ENCODE measurements around the gene SEPTIN11. TPM values are rescaled to one million over a fixed set of nuclear protein-coding genes. Genes with fewer than 3 reads are reported as not detected.

The SEPTIN11 gene
- total and polyA plus RNA-seq, 9 of the 15 experiments (the other 6 are each of a cell fraction or from before 2014, with no cell fraction given), result 25.7 to 142 (median 84.3) TPM

- TF ChIP-seq VEZF1 (CRISPR knock-in tag; IDR thresholded peaks at IDR 0.05) (no peak), MCM2 (IDR thresholded peaks at IDR 0.05; ENCODE audit: low read depth) (no peak)
Measured at GRCh38 chr4:76981644-76982043, 32.1 kb downstream of the SEPTIN11 start (continued).

GRCh38 chr4:76982638-76983584, 33.4 kb downstream of the SEPTIN11 start:
- ChIA-PET POLR2A (interaction anchor here (1.3 to 1.6 kb wide), 2 partner anchors 11 to 97 kb away, joined by 4 read pairs; no protein-coding TSS in a partner anchor), CTCF (ENCODE audit: low intra/inter-chr PET ratio) (interaction anchor here (0.6 kb wide), 2 partner anchors 200 to 545 kb away, joined by 3 read pairs; no protein-coding TSS in a partner anchor)
- whole genome bisulfite sequencing (ENCODE audit: insufficient coverage, low coverage, missing lambda C conversion rate), result 36% methylated on average over 6 of the region's 7 CpGs
- Histone ChIP-seq H3K9me3 (replicated peaks; ENCODE audit: control insufficient read depth, insufficient read depth, low read depth, low read length) (no peaks in the 10 kb centered on the region), H3K4me2 (ENCODE audit: insufficient read depth, low read length) (peak overlapping the region; percentile 54), H3K27me3 (ENCODE audit: control insufficient read depth in 2 of 2, insufficient read depth in 2 of 2, low read length in 2 of 2) (no peaks in the 10 kb centered on the region), H3K27ac (ENCODE audit: extremely low read depth, low read depth, low read length) (peak overlapping the region; percentile 18), H3K79me2 (ENCODE audit: control insufficient read depth, insufficient read depth, low read length) (peaks cover 78% of the 10 kb centered on the region), H3K4me3 (no peak overlapping the region), H3K4me1 (replicated peaks in 1 of 2; ENCODE audit: control insufficient read depth in 2 of 2, insufficient read depth in 2 of 2, low read length in 2 of 2) (peaks cover 5 to 21% of the 10 kb centered on the region in 2 experiments; a peak in 4 of 5 replicates), H2AFZ (ENCODE audit: low read depth, low read length) (peak overlapping the region; percentile 10; the same call in 1 of the 2 replicates), H3K36me3 (ENCODE audit: control insufficient read depth, insufficient read depth, low read length) (peaks cover 3% of the 10 kb centered on the region; the same call in 2 of the 3 replicates), H4K20me1 (replicated peaks; ENCODE audit: control insufficient read depth, insufficient read depth, low read length) (no peaks in the 10 kb centered on the region), H3K9me1 (ENCODE audit: control insufficient read depth, insufficient read depth, low read length) (no peaks in the 10 kb centered on the region), H3K9ac (ENCODE audit: insufficient read depth in 1 of 2, low read depth in 2 of 2, low read length in 2 of 2) (peak overlapping the region; percentile 7 to 70; a peak in 2 of 4 replicates)
- FAIRE-seq, result peak; percentile 84
- in situ Hi-C loops (cut with MboI) (no loop called here), intact Hi-C loops (cut with micrococcal nuclease) (loop anchor here (1.0 kb wide), 1 partner anchor 34 kb away; the partner anchor contains the start of gene SEPTIN11)
- DNase-seq (ENCODE audit: extremely low read depth in 1 of 4, low spot score in 3 of 4), result peak; percentile 50 to 62 (median 58)
- no TSS peak for BruUV-seq (replicated peaks)
- ATAC-seq, result peak; percentile 87
- TF ChIP-seq SMAD3 (CRISPR knock-in tag; conservative IDR thresholded peaks at IDR 0.05), result no peak
- TF ChIP-seq CEBPB (tag; IDR thresholded peaks at IDR 0.05), result 0 out of 2 replicates have a peak, but pooled peaks have one; percentile 29
- no peak for TF ChIP-seq ZKSCAN8 (CRISPR knock-in tag; IDR thresholded peaks at IDR 0.05)
- TF ChIP-seq SREBF2 (CRISPR knock-in tag; IDR thresholded peaks at IDR 0.05), result no peak
- peak; percentile 8; the same call in 1 of the 2 replicates for TF ChIP-seq REST (IDR thresholded peaks at IDR 0.05; ENCODE audit: borderline replicate concordance)
- TF ChIP-seq REST (CRISPR knock-in tag; IDR thresholded peaks at IDR 0.05; ENCODE audit: low read depth), result no peak
- peak; percentile 64; the same call in 1 of the 2 replicates for TF ChIP-seq LEF1 (IDR thresholded peaks at IDR 0.05)
